ENCODE measurements around the gene PRAF2. TPM values are rescaled to one million over a fixed set of nuclear protein-coding genes. Genes with fewer than 3 reads are reported as not detected.

Gene PRAF2
- total and polyA plus RNA-seq, 9 of the 15 experiments (the other 6 are each of a cell fraction or from before 2014, with no cell fraction given): 0.24 to 5.7 (median 2.0) TPM

DNA sequence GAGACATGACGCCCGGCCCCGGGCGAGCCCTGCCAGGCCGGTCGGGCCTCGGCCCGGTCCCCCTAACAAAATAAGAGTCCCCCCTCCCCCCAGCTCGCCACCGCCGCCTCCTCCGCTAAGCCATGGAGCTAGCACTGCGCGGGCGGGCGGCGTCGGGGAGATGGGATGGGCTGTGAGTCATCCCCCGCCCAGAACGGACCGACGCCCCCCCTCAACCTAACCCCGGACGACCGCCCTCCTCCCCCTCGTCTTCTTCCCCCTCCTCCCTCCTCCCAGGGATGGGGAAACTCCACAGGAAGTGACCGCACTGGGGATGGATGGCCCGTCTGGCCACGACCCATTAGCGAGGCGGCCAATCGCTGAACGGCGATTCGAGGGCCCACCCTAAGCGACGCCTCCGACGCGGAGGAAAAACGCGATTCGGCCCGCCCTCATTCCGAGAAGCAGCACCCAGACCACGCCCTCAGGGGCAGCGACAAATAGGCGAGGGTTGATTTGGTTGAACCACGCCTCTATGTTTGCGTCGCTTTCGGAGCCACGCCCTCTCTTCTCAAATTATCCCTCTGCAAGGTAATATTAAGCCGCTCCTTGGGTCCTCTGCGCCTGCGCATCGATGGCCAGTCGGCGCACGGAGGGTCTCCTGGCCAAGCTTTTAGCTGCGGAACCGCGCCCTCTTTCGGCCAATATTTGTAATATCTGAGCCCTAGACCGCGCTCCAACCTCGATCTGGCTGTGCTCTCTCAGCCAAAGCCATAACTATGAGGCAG is 30.4 kb downstream of the PRAF2 start, which contains the start of gene TFE3 (continued):
- TF ChIP-seq NONO (IDR thresholded peaks at IDR 0.05; ENCODE audit: low read depth in 2 of 2, low read length in 1 of 2): no peak
- TF ChIP-seq PTRF (tag; IDR thresholded peaks at IDR 0.05): no peak
- TF ChIP-seq CBX3 (IDR thresholded peaks at IDR 0.05; ENCODE audit: borderline replicate concordance in 1 of 2, low read length in 2 of 2): no peak
- TF ChIP-seq MBD2 (IDR thresholded peaks at IDR 0.05; ENCODE audit: borderline replicate concordance, low read depth): peak; percentile 30; the same call in 1 of the 2 replicates
- TF ChIP-seq SMARCB1 (IDR thresholded peaks at IDR 0.05; ENCODE audit: insufficient read length, low read depth): no peak
- no peak for TF ChIP-seq HNRNPUL1 (IDR thresholded peaks at IDR 0.05; ENCODE audit: low read length)
- TF ChIP-seq, protein P1, sequence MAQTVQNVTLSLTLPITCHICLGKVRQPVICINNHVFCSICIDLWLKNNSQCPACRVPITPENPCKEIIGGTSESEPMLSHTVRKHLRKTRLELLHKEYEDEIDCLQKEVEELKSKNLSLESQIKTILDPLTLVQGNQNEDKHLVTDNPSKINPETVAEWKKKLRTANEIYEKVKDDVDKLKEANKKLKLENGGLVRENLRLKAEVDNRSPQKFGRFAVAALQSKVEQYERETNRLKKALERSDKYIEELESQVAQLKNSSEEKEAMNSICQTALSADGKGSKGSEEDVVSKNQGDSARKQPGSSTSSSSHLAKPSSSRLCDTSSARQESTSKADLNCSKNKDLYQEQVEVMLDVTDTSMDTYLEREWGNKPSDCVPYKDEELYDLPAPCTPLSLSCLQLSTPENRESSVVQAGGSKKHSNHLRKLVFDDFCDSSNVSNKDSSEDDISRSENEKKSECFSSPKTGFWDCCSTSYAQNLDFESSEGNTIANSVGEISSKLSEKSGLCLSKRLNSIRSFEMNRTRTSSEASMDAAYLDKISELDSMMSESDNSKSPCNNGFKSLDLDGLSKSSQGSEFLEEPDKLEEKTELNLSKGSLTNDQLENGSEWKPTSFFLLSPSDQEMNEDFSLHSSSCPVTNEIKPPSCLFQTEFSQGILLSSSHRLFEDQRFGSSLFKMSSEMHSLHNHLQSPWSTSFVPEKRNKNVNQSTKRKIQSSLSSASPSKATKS (CRISPR knock-in tag; IDR thresholded peaks at IDR 0.05): no peak
- peak; percentile 91 for TF ChIP-seq GABPA (tag; conservative IDR thresholded peaks at IDR 0.05; ENCODE audit: low read depth)
- peak; percentile 51; the same call in 1 of the 2 replicates for TF ChIP-seq ETV1 (tag; conservative IDR thresholded peaks at IDR 0.05; ENCODE audit: low read depth)
- no peak for TF ChIP-seq HMG20B (CRISPR knock-in tag; IDR thresholded peaks at IDR 0.05)
- no peak for TF ChIP-seq SIN3B (IDR thresholded peaks at IDR 0.05; ENCODE audit: low read depth)
- TF ChIP-seq NR2C1 (IDR thresholded peaks at IDR 0.05): no peak
- TF ChIP-seq NR2C1 (tag; IDR thresholded peaks at IDR 0.05): no peak
- no peak for TF ChIP-seq CCAR2 (IDR thresholded peaks at IDR 0.05; ENCODE audit: low read depth, low read length)
- TF ChIP-seq, protein P2, sequence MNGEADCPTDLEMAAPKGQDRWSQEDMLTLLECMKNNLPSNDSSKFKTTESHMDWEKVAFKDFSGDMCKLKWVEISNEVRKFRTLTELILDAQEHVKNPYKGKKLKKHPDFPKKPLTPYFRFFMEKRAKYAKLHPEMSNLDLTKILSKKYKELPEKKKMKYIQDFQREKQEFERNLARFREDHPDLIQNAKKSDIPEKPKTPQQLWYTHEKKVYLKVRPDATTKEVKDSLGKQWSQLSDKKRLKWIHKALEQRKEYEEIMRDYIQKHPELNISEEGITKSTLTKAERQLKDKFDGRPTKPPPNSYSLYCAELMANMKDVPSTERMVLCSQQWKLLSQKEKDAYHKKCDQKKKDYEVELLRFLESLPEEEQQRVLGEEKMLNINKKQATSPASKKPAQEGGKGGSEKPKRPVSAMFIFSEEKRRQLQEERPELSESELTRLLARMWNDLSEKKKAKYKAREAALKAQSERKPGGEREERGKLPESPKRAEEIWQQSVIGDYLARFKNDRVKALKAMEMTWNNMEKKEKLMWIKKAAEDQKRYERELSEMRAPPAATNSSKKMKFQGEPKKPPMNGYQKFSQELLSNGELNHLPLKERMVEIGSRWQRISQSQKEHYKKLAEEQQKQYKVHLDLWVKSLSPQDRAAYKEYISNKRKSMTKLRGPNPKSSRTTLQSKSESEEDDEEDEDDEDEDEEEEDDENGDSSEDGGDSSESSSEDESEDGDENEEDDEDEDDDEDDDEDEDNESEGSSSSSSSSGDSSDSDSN (IDR thresholded peaks at IDR 0.05; ENCODE audit: borderline replicate concordance in 1 of 2, low read depth in 2 of 2, low read length in 2 of 2): 0 out of 4 replicates have a peak, but pooled peaks of 1 of the 2 experiments have one; percentile 51
- TF ChIP-seq ZNF551 (CRISPR knock-in tag; IDR thresholded peaks at IDR 0.05): no peak
- no peak for TF ChIP-seq HNRNPL (IDR thresholded peaks at IDR 0.05; ENCODE audit: low read depth, low read length)
- no peak for TF ChIP-seq HNRNPK (IDR thresholded peaks at IDR 0.05; ENCODE audit: low read depth, low read length, poor library complexity, severe bottlenecking)
- no peak for TF ChIP-seq TOE1 (IDR thresholded peaks at IDR 0.05; ENCODE audit: borderline replicate concordance)
- no peak for TF ChIP-seq TOE1 (CRISPR knock-in tag; IDR thresholded peaks at IDR 0.05; ENCODE audit: borderline replicate concordance, low read depth)
- TF ChIP-seq CXXC5 (CRISPR knock-in tag; IDR thresholded peaks at IDR 0.05): peak; percentile 51
- no peak for TF ChIP-seq ZNF586 (CRISPR knock-in tag; conservative IDR thresholded peaks at IDR 0.05)
- no peak for TF ChIP-seq PREB (CRISPR knock-in tag; IDR thresholded peaks at IDR 0.05)
- no peak for TF ChIP-seq ZNF232 (CRISPR knock-in tag; IDR thresholded peaks at IDR 0.05)
